ENCODE measurements around the gene SLC22A8. TPM values are rescaled to one million over a fixed set of nuclear protein-coding genes. Genes with fewer than 3 reads are reported as not detected.

SLC22A8 gene
- not detected in 2 replicates for total RNA-seq

GRCh38 chr11:63015521-63016215 is at the start of gene SLC22A8:
Gene SLC22A8, minus strand, starts transcription at chr11:63015841. Its CDS starts 883 bp downstream, at chr11:63014958.

GRCh38 chr11:62984451-62984991 is 31.1 kb downstream of the SLC22A8 start, which contains the start of gene SLC22A6:
Gene SLC22A6, minus strand, starts transcription at chr11:62984967. Its CDS starts 277 bp downstream, at chr11:62984690.

Other genes with a start within 250 kb of the SLC22A8 start
- gene TAF6L, start 244.4 kb downstream of the SLC22A8 start, total RNA-seq: 15.6 and 23.8 TPM in 2 replicates
- 28.9 and 42.5 TPM in 2 replicates for gene TMEM179B, start 228.4 kb downstream of the SLC22A8 start, total RNA-seq
- 16.1 and 22.6 TPM in 2 replicates for gene TMEM223, start 223.8 kb downstream of the SLC22A8 start, total RNA-seq
- gene NXF1, start 210.4 kb downstream of the SLC22A8 start, total RNA-seq: 21.1 and 49.2 TPM in 2 replicates
- gene STX5, start 183.8 kb downstream of the SLC22A8 start, total RNA-seq: 35.9 and 36.6 TPM in 2 replicates
- not detected in 2 replicates for gene TEX54, start 183.0 kb downstream of the SLC22A8 start, total RNA-seq
- gene WDR74, start 176.3 kb downstream of the SLC22A8 start, total RNA-seq: 36.8 and 53.0 TPM in 2 replicates
- 121 and 217 TPM in 2 replicates for gene SLC3A2, start 134.9 kb downstream of the SLC22A8 start, total RNA-seq
- gene CHRM1, start 94.5 kb downstream of the SLC22A8 start, total RNA-seq: not detected in 2 replicates
- not detected in 2 replicates for gene SLC22A6, start 30.9 kb downstream of the SLC22A8 start, total RNA-seq
- not detected in 2 replicates for gene SLC22A24, start 128.4 kb upstream of the SLC22A8 start, total RNA-seq
- gene SLC22A25, start 227.8 kb upstream of the SLC22A8 start, total RNA-seq: not detected in 2 replicates

Data from smooth muscle cell of the umbilical artery (primary cell).